NCI-H187 (cell line): Measurements from ENCODE around the gene PLEKHA5.

Source experiments
- DNase-seq, 2 experiments: peaks; one replicate each; lab custom pipeline; 2025; lab: John Stamatoyannopoulos, UW

The PLEKHA5 gene

DNA sequence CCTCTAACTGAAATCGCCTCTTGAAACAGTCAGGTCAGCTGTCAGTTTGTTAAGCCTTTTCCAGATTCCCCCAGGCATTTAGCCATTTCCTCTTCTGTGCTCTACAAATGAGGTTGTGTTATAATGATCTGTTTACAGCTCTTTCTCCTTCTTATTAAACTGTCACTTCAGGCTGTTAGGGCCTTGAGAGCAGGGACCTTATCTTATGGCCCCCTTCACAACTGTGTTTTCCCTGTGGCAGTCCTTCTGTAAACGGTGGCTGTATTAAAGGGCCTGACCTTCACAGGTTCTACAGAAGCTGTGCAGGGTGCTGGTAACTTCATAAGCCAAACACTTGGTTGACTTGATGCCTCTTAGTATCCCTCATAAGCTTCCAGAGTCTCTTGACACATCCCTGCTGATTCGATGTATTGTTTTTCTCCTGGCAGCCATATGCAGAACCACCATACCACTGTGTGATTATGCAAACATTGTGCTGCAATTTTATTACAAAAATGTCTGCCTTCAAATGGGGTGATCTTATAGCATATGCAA is 104.7 kb downstream of the PLEKHA5 start:
- DNase-seq = no peak

DNA sequence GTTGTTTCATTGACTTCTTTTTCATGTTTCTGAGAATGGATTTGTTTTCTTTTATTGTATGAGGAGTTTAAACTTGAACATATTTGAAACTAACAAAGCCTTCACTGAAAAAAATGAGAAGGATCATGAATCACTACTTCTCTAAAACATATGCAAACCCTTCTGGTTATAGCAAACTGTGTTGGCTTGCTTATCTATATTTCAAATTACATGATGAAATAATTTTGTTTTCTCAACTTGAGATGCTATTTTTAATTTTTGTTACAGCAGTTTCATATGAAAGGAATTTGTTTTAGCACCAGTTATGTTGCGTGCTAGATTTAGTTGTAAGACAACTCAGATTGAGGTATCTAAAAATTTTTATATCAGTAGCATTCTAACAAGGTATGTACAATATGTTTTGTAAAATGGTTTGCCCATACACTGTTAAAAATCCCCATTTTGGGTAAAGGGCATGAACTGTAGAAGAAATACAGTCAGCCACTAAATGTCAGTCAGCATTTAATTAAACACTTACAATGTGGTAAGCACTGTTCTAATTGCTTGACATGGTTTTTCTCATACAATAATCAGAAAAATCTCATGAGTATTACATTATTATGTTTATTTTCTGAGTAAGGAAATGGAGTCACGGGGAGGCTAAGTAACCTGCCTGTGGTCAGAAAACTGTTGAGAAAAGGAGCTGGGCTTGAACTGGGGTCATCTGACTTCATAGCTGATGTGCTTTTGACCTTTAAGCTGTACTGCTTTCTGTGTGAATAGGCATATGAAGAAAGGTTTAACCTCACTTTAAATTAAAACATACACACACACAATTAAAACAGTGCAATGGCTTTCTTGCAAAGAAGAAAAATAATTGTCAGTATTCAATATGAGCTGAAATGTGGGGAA is 105.7 kb downstream of the PLEKHA5 start:
- no peak for DNase-seq

DNA sequence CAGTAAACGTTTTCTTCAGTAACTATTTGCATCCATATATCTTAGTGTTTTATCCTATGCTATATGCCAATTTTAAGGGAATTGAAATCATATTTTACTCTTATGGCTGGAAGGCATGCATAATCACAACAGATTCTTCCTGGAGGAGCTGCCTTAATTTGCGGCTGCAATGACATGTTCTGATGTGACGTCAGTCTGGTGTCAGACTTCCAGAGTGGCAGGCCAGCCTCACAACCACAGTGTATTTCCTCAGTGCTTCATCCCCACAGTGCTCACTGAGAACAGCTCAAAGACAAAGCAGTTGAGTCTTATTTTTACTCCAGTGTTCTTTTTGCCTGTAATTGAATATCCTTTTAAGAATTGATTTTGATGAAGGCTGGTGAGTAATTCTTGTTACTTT is 107.1 kb downstream of the PLEKHA5 start:
- no peak for DNase-seq

DNA sequence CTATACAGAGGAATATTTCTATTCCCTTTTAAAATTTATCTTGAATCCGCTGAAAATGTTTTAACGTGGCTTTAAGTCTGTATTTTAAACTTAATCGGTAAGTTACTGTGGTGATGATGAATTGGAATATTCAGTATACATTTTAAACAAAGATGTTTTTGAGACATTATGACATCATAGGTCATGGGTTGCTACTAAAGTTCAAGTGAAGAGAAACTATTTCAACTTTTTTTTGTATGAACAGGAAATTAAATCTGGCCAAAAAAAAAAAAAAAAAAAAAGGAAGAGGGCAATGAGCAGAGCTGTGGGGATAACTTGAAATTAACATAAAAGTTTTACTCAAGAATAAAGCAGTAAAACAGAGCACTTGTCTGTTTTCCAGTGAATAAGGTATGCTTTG is 109.0 kb downstream of the PLEKHA5 start:
- DNase-seq = no peak

DNA sequence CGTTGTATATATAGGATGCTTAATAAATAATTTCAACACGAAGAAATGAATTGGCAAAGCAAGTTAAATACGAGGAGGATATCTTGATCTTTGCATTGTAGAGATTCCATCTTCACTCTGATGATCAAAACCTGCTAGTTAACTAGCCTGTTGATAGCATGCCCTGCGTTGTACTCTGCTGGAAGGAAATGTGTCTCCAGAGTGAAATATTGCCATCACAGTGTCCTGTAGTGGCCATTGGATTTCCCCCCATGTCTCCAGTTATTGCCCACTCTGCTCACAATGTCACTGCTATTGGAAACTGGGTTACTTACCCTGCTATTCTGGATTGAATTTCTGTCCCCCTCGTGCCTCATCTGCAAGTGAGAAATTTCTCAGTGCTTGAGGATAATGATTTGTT is 109.6 kb downstream of the PLEKHA5 start:
- no peak for DNase-seq

DNA sequence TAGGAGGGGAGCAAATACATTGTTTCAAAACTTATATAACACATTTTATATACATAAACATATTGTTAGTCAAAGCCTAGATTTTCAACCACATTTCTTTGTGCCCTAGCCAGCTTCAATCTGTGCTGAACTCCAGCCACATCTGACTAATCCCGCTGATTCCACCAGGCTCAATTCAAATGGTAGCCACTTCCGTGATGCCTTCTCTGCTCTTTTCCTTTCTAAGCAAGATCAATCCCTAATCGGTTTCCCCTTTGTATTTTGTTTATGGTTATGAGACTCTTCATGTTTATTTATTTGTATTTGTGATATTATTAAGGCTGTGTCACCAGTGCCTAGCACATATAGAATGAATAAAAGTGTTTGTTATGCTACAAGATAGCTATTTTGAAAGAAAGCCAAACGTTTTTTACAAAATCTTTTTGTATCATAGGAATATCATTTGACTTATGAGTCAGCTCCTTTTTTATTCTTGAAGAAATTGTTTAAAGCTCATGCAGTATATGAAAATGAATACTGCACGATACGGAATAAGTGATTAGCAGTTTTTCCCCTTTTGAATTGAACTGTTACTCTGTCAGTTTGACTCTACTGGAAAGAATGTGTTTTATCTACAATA is 110.2 kb downstream of the PLEKHA5 start:
- no peak for DNase-seq

DNA sequence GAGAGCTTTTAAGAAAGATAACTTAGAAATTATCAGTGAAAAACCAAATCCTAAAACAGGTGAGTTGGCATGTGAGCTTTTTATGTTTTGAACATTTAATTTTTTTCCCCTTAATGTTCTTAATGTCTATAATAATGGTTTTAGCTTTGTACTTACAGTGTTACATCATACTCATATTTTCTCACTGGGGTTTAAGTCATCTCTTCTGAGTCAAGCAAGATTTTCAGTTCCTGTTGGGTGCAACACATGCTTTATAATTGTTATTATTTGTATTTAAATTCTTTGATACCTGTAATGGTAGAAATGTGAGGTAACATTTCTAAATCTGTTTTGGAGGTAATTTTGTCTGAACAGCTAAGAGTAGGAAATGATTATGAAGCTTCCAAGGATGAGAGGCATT is 113.0 kb downstream of the PLEKHA5 start:
- DNase-seq = no peak

DNA sequence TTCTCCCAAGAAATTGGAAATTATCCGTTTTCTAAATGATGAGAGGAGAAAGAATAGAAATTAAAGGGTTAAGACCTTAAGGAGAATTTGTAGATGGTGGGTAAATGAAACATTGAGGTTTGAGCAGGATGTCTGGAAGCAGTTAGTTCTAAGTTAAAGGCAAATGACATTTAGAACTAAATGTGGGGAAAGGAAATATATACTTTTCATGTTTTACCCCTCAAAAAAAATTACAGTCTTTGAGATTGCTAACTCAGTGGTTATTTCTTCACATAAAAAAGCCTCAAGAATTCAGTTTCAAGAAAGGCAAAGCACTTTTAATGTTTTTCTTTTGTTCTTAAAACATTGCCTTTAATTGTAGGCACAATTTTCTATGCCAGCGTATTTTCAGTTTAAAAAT is 114.0 kb downstream of the PLEKHA5 start:
- no peak for DNase-seq

DNA sequence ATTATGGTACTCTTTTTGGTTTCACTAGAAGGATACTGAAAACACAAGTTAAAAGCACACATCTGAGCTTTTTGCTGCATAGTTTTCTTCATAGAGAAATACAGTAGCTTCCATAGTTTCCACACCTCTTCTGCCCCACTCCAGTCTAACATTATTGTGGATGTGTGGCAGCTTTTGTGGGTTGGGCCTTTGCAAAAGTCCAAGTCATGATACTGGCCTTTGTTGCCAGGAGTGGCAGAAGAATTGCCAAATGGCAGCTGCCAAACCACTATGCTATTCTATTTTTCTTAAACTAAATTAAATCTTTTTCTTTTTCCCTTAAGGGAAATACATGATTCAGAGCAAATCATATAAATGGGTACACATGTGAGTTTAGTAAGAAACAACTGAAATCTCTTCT is 114.8 kb downstream of the PLEKHA5 start:
- no peak for DNase-seq

DNA sequence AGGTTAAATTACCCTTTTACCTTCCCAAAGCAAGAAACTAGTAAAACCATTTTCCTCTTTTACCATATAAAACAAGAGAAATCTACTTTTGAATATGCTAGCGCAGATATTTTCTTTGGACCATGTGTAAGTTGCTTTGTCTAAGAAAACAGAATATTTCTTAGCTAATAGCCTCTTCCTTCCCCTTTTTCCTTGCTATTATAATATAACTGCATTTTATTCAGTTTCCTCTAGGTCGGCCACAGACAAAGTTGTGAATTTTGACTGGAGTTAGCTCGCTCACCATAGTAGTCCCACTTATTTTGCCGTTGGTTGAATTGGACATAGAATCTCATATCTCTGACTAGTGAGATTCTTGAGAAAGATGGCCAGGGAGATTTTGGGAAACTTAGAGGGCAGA is 115.6 kb downstream of the PLEKHA5 start:
- no peak for DNase-seq

DNA sequence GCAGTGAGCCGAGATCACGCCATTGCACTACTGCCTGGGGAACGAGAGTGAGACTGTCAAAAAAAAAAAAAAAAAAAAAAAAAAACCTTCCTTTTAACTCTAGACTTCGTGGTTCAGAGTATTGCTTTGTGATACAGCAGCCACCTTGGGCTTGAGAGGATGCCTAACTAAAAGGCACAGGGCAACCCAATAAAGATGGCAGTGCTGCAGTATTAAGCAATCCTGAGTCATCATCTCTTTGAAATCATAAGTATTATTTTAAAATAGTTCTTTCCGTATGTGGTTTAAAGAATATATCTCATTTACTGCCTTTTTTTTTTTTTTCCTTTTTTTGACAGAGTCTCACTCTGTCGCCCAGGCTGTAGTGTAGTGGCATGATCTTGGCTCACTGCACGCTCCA is 116.1 kb downstream of the PLEKHA5 start:
- DNase-seq = no peak

DNA sequence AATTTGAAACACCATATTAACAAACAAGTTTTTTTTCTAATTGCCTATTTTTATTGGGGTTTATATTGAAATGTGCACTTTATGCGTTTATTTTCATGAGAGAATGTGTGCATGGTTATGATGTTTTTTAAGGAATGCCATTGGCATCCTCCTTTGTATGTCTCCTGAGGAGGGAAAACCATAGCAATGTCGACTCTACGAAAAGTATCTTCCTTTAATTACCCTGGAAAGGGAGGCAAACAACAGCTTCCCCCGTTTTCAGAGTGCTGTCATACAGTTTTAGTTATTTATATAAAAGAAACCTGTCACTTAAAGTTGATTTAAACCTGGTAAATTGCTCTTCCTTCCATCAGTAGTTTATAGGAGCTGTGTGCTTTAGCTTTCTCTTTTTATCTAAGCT is 117.4 kb downstream of the PLEKHA5 start:
- DNase-seq = no peak

DNA sequence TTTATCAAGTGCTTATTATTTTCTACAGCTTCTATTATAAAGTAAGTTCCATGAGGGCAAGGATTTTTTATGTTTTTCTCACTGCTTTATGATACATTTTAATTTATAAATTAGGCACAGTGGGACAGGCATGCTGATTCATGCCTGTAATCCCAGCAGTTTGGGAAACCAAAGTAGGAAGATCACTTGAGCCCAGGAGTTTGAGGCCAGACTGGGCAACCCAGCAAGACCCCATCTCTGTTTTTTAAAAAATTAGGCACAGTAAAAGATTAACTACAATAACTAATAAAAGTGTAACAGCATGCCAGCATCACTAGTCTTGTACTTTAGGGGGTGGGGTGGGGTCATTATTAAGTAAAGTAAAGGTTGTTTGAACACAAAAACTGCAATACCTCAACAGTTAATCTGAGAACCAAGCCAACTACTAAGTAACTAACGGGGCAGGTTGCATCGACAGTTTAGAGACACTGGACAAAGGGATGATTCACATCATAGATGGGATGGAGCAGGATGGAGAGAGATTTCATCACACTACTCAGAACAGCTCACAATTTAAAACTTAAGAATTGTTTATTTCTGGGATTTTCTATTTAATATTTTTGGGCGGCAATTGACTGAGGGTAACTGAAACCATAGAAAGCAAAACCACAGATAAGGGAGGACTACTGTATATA is 119.5 kb downstream of the PLEKHA5 start:
- no peak for DNase-seq

DNA sequence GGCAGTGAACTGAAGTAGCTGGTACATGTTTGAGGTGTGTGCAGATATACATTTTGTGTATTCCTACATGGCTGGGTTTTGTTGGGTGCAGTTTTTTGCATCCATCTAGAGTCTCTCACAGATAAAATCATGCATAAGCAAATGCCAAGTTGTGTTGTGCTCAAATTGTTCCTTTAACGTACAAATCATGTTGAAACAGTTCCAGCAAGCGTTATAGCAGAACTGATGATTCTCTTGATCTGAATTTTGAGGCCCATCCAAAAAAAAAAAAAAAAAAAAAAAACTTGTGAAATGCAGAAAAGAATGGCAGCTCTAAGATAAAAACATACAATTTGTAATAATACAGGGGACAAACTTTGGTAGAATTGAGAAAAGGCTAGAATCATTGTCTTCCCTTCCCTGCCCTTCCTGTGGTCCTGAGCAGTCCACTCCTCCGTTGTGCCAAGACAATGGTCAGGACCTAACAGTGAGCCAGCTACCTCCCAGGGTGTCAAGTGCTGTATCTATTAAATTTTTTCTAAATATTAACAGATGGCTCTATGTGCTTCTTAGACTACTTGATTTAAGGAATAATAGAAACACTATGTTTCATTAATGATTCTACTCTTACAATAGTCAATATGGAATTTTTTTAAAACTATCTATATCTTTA is 122.1 kb downstream of the PLEKHA5 start:
- no peak for DNase-seq

DNA sequence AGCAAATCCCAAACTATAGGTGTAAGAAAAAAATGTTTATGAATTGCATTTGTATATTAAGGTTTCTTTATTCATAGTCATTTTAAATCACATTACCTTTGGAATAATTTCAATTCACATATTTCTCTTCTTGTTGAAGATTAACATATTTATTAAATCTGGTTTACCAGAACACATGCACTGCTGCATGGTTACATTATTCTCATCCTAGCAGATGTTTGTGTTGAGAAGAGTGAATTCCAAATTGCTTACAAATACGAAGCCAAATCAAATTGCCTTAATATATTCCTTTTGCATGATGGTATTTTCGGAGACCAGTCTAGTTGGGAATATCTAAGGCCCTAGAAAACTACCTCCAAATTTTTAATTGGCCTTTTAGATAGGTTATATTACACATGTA is 130.6 kb downstream of the PLEKHA5 start:
- DNase-seq = no peak

DNA sequence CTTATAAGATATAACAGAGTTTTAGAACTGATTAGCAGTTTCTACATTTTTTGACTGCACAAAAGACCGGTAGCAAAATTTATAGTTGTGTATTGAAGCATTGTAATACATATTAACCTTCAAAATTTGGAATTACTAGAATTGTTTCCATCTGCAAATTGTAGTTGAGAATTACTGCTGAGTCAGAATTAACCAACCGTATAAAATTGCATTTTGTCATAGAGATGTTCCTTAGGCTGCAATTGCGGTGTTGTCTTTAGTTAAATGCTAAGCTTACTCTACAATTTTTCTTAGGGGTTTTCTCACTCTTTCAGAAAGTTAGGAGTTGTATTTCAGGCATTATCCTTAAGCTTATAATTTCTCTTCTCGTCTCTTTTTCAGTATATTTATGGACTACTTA is 132.2 kb downstream of the PLEKHA5 start:
- no peak for DNase-seq

DNA sequence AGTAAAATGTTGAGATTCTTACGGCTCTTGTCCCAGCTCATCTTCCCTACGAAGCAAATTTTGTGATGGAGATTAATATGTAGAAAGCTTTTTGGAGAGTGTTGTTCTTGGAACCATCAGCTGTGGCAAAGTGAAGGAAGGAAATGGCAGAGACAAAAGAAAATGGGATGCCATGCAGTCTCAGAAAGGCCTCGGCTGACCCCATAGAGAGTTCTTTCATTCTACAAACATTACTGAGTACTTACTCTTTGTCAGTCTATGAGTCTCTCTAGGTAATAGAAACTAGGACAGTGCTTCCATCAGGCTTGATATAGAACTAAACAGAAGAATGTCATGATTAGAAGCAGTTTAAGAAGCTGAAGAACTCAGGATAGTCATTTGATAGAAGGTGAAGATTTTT is 134.1 kb downstream of the PLEKHA5 start:
- no peak for DNase-seq

DNA sequence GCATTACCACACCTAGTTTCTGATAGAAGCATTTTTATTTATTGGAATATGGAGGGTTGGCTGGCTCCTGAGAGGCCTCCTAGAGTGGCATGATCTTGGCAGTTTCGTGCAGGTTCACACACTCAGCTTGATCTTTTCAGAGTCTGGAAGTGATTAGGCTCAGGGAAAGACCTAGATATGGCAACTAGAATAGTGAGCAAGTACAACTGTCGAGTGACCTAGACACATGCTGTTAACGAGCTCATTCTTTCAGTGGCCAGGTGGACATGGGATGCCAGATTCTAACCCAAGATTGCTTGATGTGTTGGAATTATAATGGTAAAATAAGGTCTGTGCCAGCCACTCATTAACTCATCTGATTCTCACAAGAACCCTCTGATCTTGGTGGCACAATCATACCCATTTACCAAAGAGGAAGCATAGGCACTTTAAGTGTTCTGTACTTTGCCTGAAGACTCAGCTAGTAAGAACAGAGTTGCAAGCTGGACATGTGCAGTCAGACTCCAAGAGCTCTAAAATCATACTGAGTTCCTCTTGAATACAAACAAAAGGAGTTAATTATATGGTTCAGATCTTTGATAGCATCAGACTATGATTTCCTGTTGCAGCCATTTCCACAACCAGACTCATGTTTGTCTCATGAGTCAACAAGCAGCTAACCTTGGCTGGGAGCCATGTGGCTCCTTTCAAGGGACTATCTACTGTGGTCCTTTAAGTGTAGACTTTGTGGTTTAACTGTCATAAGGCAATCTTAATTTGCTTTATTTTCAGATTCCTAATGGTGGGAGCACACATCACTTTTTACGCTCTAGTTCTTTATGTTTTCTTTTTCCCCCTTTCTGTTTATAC is 144.2 kb downstream of the PLEKHA5 start:
- DNase-seq = no peak

DNA sequence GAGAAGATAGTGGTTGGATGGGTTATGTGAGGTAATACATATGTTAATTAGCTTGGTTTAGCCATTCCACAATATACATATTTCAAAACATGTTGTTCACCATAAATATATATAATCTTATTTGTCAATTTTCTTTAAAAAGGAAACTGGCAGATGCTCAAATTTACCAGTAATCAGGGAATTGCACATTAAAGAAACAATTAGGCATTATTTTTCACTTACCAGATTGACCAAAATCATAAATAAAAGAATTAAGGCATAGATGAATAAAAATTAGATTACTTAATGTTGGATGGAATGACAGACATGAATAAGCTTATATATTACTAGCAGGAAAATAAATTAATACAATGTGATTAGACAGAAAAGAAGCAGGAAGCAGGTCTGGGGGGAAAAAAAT is 147.2 kb downstream of the PLEKHA5 start:
- DNase-seq = no peak

DNA sequence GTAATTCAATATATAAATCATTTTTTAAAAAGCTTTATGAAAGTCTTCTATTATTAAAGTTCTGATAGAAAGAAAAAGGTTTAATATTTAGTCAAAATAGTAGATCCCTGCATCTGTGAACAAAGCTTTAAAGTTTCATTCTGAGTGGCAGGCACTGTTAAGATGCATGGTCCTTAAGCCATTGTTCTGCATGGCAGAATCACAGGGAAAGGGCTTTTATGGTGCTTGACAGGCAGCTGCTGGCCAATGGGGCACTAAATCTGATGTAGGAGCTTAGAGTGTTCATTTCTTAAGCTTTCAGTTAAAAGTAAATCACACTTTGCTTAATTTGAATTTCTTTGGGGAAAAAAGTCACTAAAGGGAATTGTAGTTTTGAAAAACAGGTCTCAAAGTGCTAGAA is 148.2 kb downstream of the PLEKHA5 start:
- no peak for DNase-seq

DNA sequence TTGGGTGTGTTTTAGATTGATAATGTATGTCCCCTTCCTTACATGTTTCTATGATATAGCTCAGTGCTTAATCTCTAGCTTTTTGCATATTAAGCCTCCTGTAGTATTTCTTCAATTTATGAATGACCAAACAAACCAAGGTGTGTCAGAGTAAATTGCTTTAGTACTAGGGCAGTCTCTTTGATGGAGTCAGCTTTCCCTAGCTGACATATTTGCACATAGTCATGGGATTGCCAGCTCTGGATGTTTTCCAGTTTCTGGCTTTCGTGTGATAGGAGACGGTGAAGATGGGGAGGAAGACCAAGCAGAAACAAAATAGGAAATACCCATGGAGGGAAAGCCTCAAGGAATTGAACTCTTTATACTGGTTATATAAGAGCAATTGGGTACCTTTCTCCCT is 148.9 kb downstream of the PLEKHA5 start:
- DNase-seq = no peak
